CD4-positive, alpha-beta T cell (primary cell): ENCODE data around the gene YPEL5. TPM values are rescaled to one million over a fixed set of nuclear protein-coding genes. Genes with fewer than 3 reads are reported as not detected.

Experiments
- ATAC-seq: fragments of 200-7000 bp; cut with Tn5 transposase; one replicate; pipeline ENCODE4 v1.10.0; 2022; ENCODE audit warnings: mild to moderate bottlenecking; ENCODE audit not compliant: poor library complexity
- CTCF ChIA-PET: fragments of 350-600 bp; sonication (Branson Sonifier 250); formaldehyde crosslinking; loops from one replicate; lab custom pipeline; 2021; ENCODE audit warnings: antibody characterized with exemption, inconsistent platforms; lab: Charles Lee
- POLR2A ChIA-PET: fragments of 350-600 bp; sonication (Branson Sonifier 250); formaldehyde crosslinking; loops from one replicate; lab custom pipeline; 2021; ENCODE audit warnings: antibody characterized with exemption, inconsistent platforms; lab: Charles Lee
- DNase-seq, 14 experiments: peaks; one replicate each; pipeline ENCODE4 v3.0.0-alpha.2; 2013 to 2020; ENCODE audit warnings: mixed read lengths in 2 of 14
- H3K27ac ChIP-seq, 2 donors: one replicate each; pipeline versions ENCODE4 v1.5.1 to v1.7.0; 2013; ENCODE audit warnings: low read length in 2 of 2, low read depth in 1 of 2, mild to moderate bottlenecking in 1 of 2
- H3K27me3 ChIP-seq, 2 experiments: 1 replicate in 1 of 2; 2 replicates in 1 of 2; pipeline versions ENCODE4 v1.6.1 to v1.7.0; 2013; ENCODE audit warnings: low read length in 2 of 2, control low read depth in 1 of 2, mild to moderate bottlenecking in 1 of 2, moderate library complexity in 1 of 2; ENCODE audit not compliant: insufficient read depth in 2 of 2, control insufficient read depth in 1 of 2
- H3K36me3 ChIP-seq: one replicate; pipeline ENCODE4 v1.6.1; 2013; ENCODE audit warnings: low read length, control low read depth; ENCODE audit not compliant: insufficient read depth
- H3K4me1 ChIP-seq: one replicate; pipeline ENCODE4 v1.6.1; 2013; ENCODE audit warnings: low read length, control low read depth; ENCODE audit not compliant: insufficient read depth
- H3K4me3 ChIP-seq: one replicate; pipeline ENCODE4 v1.5.1; 2013; ENCODE audit warnings: mild to moderate bottlenecking, low read length, moderate library complexity
- H3K9me3 ChIP-seq, 2 experiments: 1 replicate in 1 of 2; 2 replicates in 1 of 2; pipeline versions ENCODE4 v1.6.1 to v1.7.0; 2013; ENCODE audit warnings: low read length in 2 of 2, mild to moderate bottlenecking in 2 of 2, control low read depth in 1 of 2, moderate library complexity in 1 of 2; ENCODE audit not compliant: control insufficient read depth in 1 of 2, insufficient read depth in 1 of 2
- H3K27ac Mint-ChIP-seq: one replicate; pipeline ENCODE4 v1.8.0; 2020; ENCODE audit warnings: mixed read lengths
- H3K27me3 Mint-ChIP-seq: one replicate; pipeline ENCODE4 v1.8.0; 2021; ENCODE audit warnings: mixed read lengths
- H3K36me3 Mint-ChIP-seq: one replicate; pipeline ENCODE4 v1.8.0; 2021; ENCODE audit warnings: low read depth, mixed read lengths
- H3K4me1 Mint-ChIP-seq: one replicate; pipeline ENCODE4 v1.8.0; 2021; ENCODE audit warnings: low read depth, mixed read lengths
- H3K4me3 Mint-ChIP-seq: one replicate; pipeline ENCODE4 v1.8.0; 2020; ENCODE audit warnings: mild to moderate bottlenecking, mixed read lengths
- H3K9me3 Mint-ChIP-seq: one replicate; pipeline ENCODE4 v1.8.0; 2020; ENCODE audit warnings: mixed read lengths
- CTCF ChIP-seq: fragments of 200-600 bp; IDR thresholded peaks from one replicate; pipeline ENCODE4 v1.8.0; 2022; ENCODE audit warnings: antibody characterized with exemption, mild to moderate bottlenecking
- intact Hi-C, 2 experiments: fragments of 100-400 bp; cut with DNase I in 1 of 2; cut with micrococcal nuclease in 1 of 2; formaldehyde crosslinking; loops; one replicate each; pipeline versions ENCODE4 v1.15.1 to v1.9.0; 2023 to 2025; cut with DNase I, micrococcal nuclease
- total RNA-seq, 174 experiments: library from RNA in 2 of 174; stranded (reverse) in 2 of 174; gene quantifications; one replicate each; pipeline ENCODE4 v1.2.3 and lab custom pipeline; 2021 to 2026

YPEL5 gene
- total RNA-seq, 2 experiments from 2014 or later = 932 to 972 TPM

DNA sequence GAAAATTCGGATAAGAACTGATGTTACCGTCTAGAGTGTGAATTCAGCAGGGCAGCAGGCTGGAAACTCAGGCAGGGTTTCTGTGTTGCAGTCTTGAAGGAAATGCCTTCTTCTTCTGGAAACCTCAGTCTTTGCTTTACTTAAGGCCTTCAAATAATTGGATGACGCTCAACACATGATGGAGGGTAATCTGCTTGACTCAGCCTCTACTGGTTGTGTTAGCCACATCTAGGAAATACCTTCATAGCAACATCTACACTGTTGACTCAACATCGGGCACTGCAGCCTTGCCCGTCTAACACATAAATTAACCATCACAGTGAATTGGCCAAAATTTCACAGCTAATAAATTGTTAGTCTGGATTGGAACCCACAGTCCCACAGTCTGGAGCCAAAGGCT, 37.2 kb downstream of the YPEL5 start:
- no peak for ATAC-seq
- Mint-ChIP-seq H3K9me3 (no peaks in the 10 kb centered on the region), H3K27me3 (no peaks in the 10 kb centered on the region), H3K27ac (no peak overlapping the region), H3K4me3 (no peak overlapping the region), H3K4me1 (no peaks in the 10 kb centered on the region), H3K36me3 (no peaks in the 10 kb centered on the region)
- H3K4me1 ChIP-seq = no peaks in the 10 kb centered on the region
- no peak overlapping the region for H3K4me3 ChIP-seq
- H3K27me3 ChIP-seq = no peaks in the 10 kb centered on the region
- H3K27ac ChIP-seq = no peak overlapping the region
- CTCF ChIA-PET = no interaction called here
- POLR2A ChIA-PET = no interaction called here
- DNase-seq = no peak
- intact Hi-C loops = no loop called here
- TF ChIP-seq CTCF = no peak
- no peaks in the 10 kb centered on the region for H3K36me3 ChIP-seq
- no peaks in the 10 kb centered on the region for H3K9me3 ChIP-seq

DNA sequence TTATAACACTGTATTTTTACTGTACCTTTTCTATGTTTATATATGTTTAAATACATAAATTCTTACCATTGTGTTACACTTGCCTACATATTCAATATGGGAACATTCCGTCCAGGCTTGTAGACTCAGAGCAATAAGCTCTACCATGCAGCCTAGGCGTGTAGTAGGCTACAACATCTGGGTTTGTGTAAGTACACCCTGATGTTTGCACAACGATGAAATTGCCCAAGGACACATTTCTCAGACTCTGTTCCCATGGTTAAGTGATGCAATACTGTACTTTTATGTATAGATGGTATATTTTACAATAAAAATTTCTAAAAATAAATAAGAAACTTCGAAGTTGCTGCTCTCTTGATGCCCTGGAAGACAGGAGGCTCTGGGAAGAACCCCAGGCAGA, 38.4 kb downstream of the YPEL5 start:
- no peaks in the 10 kb centered on the region for H3K4me1 Mint-ChIP-seq
- no peaks in the 10 kb centered on the region for H3K9me3 ChIP-seq
- H3K27me3 ChIP-seq = no peaks in the 10 kb centered on the region
- intact Hi-C loops = loop anchor here in 1 of 2 experiments (5.0 kb wide), 1 partner anchor 507 kb away; no protein-coding TSS in a partner anchor
- no peaks in the 10 kb centered on the region for H3K36me3 Mint-ChIP-seq
- H3K4me3 ChIP-seq = no peak overlapping the region
- CTCF ChIA-PET = no interaction called here
- H3K4me3 Mint-ChIP-seq = no peak overlapping the region
- ATAC-seq (no peak), DNase-seq (no peak)
- POLR2A ChIA-PET = no interaction called here
- H3K4me1 ChIP-seq = no peaks in the 10 kb centered on the region
- no peak overlapping the region for H3K27ac ChIP-seq
- TF ChIP-seq CTCF = no peak
- H3K27me3 Mint-ChIP-seq = no peaks in the 10 kb centered on the region
- H3K36me3 ChIP-seq = no peaks in the 10 kb centered on the region
- no peak overlapping the region for H3K27ac Mint-ChIP-seq
- no peaks in the 10 kb centered on the region for H3K9me3 Mint-ChIP-seq

GRCh38 chr2:30188292-30188691, 41.5 kb downstream of the YPEL5 start:
- POLR2A ChIA-PET = no interaction called here
- H3K4me3 Mint-ChIP-seq = no peak overlapping the region
- no peaks in the 10 kb centered on the region for H3K36me3 ChIP-seq
- no peaks in the 10 kb centered on the region for H3K4me1 ChIP-seq
- H3K36me3 Mint-ChIP-seq = no peaks in the 10 kb centered on the region
- no peaks in the 10 kb centered on the region for H3K4me1 Mint-ChIP-seq
- no peaks in the 10 kb centered on the region for H3K9me3 ChIP-seq
- H3K4me3 ChIP-seq = no peak overlapping the region
- DNase-seq = no peak
- H3K27ac Mint-ChIP-seq = no peak overlapping the region
- intact Hi-C loops = loop anchor here in 1 of 2 experiments (5.0 kb wide), 1 partner anchor 504 kb away; no protein-coding TSS in a partner anchor
- no peaks in the 10 kb centered on the region for H3K27me3 Mint-ChIP-seq
- H3K27me3 ChIP-seq = no peaks in the 10 kb centered on the region
- no peak for ATAC-seq
- TF ChIP-seq CTCF = no peak
- H3K9me3 Mint-ChIP-seq = no peaks in the 10 kb centered on the region
- CTCF ChIA-PET = no interaction called here
- H3K27ac ChIP-seq = no peak overlapping the region
